GM20000 (cell line): ENCODE measurements around the gene CADM2.

Experiments
- DNase-seq: peaks from one replicate; pipeline ENCODE4 v3.0.0; 2012; ENCODE audit warnings: low spot score
- CTCF ChIP-seq: IDR thresholded peaks from 2 replicates; pipeline ENCODE4 v1.5.1; 2012; ENCODE audit warnings: mild to moderate bottlenecking, control low read depth; ENCODE audit errors: extremely low read depth, missing control alignments

CADM2 gene

GRCh38 chr3:84960581-84960980 is 1.8 kb downstream of the CADM2 start:
- no peak for TF ChIP-seq CTCF
- DNase-seq = no peak

DNA sequence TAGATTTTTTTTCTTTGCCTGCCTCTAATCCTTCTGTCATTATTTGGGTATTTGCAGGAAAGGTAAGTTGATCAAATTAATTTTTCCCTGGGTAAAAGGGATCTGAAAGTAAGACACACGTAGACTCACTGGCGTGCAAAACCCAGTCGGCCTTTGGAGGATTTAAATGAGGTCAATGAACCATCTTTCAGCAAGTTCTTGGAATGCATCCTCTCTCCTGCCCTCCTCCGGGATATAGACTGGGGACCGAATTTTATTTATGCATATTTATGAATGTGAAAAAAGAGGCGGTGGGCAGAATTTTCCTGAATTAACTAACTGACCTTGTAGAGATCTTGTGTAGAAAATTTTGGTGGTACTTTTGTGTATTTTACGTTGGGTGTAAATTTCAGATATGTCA is 2.2 kb downstream of the CADM2 start:
- no peak for TF ChIP-seq CTCF
- DNase-seq = no peak

GRCh38 chr3:84961521-84962255 is 2.9 kb downstream of the CADM2 start:
- TF ChIP-seq CTCF = no peak

DNA sequence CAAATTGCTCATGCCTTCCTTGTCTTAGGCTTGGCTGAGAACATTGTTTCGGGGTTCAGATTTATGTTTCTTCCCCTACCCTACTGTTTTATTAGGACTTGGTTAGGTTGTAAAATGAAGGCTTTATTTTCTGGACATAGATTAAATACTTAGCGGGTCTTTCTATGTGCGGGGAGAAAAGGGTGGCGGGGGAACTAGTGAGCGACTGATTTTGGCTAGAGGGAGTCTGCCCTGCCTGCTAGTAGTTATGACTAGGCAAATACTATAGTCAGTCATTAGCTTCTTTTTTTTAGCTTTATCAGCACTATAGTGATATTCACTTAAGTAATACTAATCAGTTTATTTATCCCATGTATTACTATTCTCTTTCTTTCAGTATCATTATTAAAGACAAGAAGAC is 3.6 kb downstream of the CADM2 start:
- no peak for TF ChIP-seq CTCF
- no peak for DNase-seq

More at GRCh38 chr3:84961521-84962255, 2.9 kb downstream of the CADM2 start:
- DNase-seq = no peak

DNA sequence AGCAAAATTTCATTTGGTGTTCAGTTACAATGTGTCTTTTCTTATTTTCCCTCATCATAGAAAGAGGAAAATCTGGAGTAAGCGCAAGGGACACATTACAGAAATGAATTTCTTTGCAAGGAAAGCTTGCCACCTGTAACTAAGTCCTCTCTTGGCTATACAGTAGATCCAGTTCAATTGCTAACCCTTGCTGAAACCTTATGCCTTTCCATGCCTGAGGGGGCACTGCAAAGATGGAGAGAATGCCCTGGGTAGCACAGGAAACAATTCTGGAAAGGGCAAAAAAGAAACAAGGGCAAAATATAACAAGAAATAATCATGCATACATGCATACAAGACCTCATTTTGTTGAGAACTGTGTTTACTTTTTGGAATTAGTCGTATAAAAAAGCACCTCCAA is 4.3 kb downstream of the CADM2 start:
- no peak for DNase-seq

DNA sequence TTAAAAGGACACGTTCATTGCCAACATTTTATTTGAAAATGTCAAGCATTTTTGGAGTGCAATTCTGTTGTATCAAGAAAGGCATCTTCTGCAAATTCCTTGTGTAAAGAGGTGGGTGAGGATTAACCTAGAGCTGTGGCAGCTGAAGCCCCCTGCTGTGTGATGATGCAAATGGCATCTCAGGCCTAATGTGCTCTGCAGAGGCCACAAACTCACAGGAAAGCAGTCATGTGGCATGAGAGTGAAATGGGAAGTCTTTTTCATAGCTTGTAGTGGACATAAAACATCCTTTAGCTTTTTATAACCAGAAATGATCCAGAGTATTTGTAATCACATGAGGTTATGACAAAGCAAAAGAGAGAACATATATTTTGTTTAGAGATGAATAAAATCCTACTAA is 6.4 kb downstream of the CADM2 start:
- no peak for TF ChIP-seq CTCF
- DNase-seq = no peak

More for the DNA sequence above, 4.3 kb downstream of the CADM2 start:
- TF ChIP-seq CTCF = no peak

DNA sequence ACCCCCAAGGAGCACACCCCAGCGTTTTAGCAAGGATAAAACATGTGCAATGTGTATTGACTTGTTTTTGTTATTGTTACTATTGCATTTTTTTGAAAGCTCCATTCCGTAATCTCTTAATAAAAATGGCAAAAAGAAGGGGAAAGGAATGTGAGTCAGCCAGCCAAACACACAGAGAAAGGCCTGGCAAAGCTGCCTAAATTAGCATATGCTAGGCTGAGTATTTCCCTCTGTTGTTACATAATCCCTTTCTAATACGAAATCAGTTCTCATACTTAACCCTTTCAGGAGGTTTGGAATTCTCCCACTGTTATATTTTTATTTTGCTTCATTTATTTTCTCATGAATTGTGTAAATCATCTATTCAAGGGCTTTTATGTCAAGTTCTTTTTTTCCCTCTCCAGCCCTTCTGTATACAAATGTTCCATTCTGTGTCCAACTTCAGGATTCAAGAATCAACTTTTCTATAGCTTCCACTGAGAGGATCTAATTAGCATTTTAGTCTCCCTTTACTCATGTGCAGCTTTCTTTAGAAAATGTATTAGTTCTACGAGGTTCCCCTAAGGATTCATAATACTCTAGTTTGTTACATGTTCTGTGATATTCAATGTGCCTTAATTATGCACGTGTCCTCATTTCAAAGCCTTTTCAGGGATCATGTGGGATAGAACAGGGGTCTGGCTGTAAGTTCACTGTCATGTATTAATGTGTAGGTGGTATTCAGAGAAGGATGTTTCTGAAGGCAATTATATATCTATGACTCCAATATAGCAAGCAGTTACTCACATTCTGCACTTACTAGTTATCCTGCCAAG is 9.2 kb downstream of the CADM2 start:
- no peak for DNase-seq
- TF ChIP-seq CTCF = no peak
